Chondrocyte (in vitro differentiated cells): ENCODE data around the gene CACNA1G. TPM values are rescaled to one million over a fixed set of nuclear protein-coding genes. Genes with fewer than 3 reads are reported as not detected.

Experiments
- DNase-seq: peaks from one replicate; pipeline ENCODE4 v3.0.0; 2021; ENCODE audit warnings: mixed read lengths, low spot score
- H3K27ac Mint-ChIP-seq: one replicate; pipeline ENCODE4 v1.8.0; 2021; ENCODE audit warnings: mild to moderate bottlenecking, moderate library complexity, mixed read lengths; ENCODE audit not compliant: unreplicated experiment
- H3K27me3 Mint-ChIP-seq: 2 replicates; pipeline ENCODE4 v1.8.0; 2021; ENCODE audit warnings: low read depth, mixed read lengths
- H3K36me3 Mint-ChIP-seq: 2 replicates; pipeline ENCODE4 v1.8.0; 2021; ENCODE audit warnings: low read depth, mixed read lengths
- H3K4me1 Mint-ChIP-seq: 2 replicates; pipeline ENCODE4 v1.8.0; 2021; ENCODE audit warnings: low read depth, mild to moderate bottlenecking, mixed read lengths
- H3K4me3 Mint-ChIP-seq: one replicate; pipeline ENCODE4 v1.8.0; 2021; ENCODE audit warnings: mild to moderate bottlenecking, moderate library complexity, mixed read lengths; ENCODE audit not compliant: unreplicated experiment
- H3K9me3 Mint-ChIP-seq: 2 replicates; pipeline ENCODE4 v1.8.0; 2021; ENCODE audit warnings: low read depth, mixed read lengths
- CTCF ChIP-seq: fragments of 200-600 bp; sonication (generic); IDR thresholded peaks from 2 replicates; pipeline ENCODE4 v1.5.0; 2021; ENCODE audit warnings: antibody characterized with exemption, mild to moderate bottlenecking, moderate library complexity
- long read RNA-seq: library from polyadenylated mRNA; stranded (forward); transcript quantifications from one replicate; pipeline ENCODE4 v2.0.0, GENCODE V29; 2021
- total RNA-seq: library from RNA; stranded (reverse); gene quantifications from 3 replicates; pipeline ENCODE4 v1.2.1, GENCODE V29; 2021

The CACNA1G gene
- total RNA-seq: 0.05 to 0.41 TPM (median 0.10 TPM) in 3 replicates
- long read RNA-seq: 0 reads

GRCh38 chr17:50560185-50560824 lies at the start of gene CACNA1G:
Gene CACNA1G, plus strand, starts transcription at chr17:50560715. Its CDS starts 745 bp downstream, at chr17:50561460.
- Mint-ChIP-seq H3K27ac (no peak within 1 kb of the TSS), H3K36me3 (peaks cover 2% of the 10 kb centered on the region), H3K4me1 (peaks cover 19% of the 10 kb centered on the region), H3K27me3 (peaks cover 33% of the 10 kb centered on the region), H3K4me3 (peak within 1 kb of the TSS; percentile 68), H3K9me3 (no peaks in the 10 kb centered on the region)
- peak; percentile 10 for TF ChIP-seq CTCF
- DNase-seq: no peak

GRCh38 chr17:50511058-50511457 lies 49.5 kb upstream of the CACNA1G start:
- no peak for DNase-seq
- H3K4me1 Mint-ChIP-seq: peaks cover 43% of the 10 kb centered on the region
- no peak overlapping the region for H3K4me3 Mint-ChIP-seq
- no peak for TF ChIP-seq CTCF
- peak overlapping the region; percentile 32 for H3K27ac Mint-ChIP-seq
- H3K9me3 Mint-ChIP-seq: no peaks in the 10 kb centered on the region
- H3K36me3 Mint-ChIP-seq: no peaks in the 10 kb centered on the region
- no peaks in the 10 kb centered on the region for H3K27me3 Mint-ChIP-seq

GRCh38 chr17:50513495-50513894 lies 47.0 kb upstream of the CACNA1G start:
- Mint-ChIP-seq H3K27me3 (no peaks in the 10 kb centered on the region), H3K27ac (no peak overlapping the region), H3K9me3 (no peaks in the 10 kb centered on the region), H3K4me1 (peaks cover 51% of the 10 kb centered on the region), H3K36me3 (no peaks in the 10 kb centered on the region), H3K4me3 (no peak overlapping the region)
- TF ChIP-seq CTCF: no peak
- DNase-seq: no peak

- TF ChIP-seq CTCF: no peak
- DNase-seq: peak; percentile 25
- Mint-ChIP-seq H3K4me3 (no peak overlapping the region), H3K9me3 (no peaks in the 10 kb centered on the region), H3K27me3 (no peaks in the 10 kb centered on the region), H3K4me1 (peaks cover 50% of the 10 kb centered on the region), H3K36me3 (no peaks in the 10 kb centered on the region), H3K27ac (peak overlapping the region; percentile 73)
Observed at GRCh38 chr17:50514388-50514787, 46.1 kb upstream of the CACNA1G start.

GRCh38 chr17:50514936-50515702 lies 45.4 kb upstream of the CACNA1G start:
- Mint-ChIP-seq H3K4me1 (peaks cover 50% of the 10 kb centered on the region), H3K27ac (peak overlapping the region; percentile 73), H3K4me3 (peak overlapping the region; percentile 27), H3K36me3 (no peaks in the 10 kb centered on the region), H3K9me3 (no peaks in the 10 kb centered on the region), H3K27me3 (no peaks in the 10 kb centered on the region)
- TF ChIP-seq CTCF: no peak
- DNase-seq: peak; percentile 26
